ENCODE measurements around the gene VSTM4.

DNA sequence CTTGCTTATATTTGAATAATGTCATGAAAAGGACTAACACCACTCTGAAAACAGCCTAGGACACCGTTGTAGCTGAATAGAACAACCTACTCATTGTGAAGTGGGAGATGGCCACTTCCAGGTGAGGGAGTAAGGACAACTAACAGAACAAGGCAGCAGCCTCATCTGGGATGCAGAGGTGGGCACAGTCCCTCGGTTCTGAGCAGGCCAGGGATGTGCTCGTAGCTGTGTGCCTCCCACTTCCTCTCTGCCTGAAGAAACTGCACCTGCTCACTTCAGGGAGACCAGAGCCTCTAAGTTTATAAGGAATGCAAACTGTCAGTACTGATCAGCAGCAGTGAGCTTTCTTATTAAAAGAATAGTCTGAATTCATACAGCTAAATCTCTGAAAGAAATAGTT, 2.5 kb downstream of the VSTM4 start:
- TF ChIP-seq, protein P1, sequence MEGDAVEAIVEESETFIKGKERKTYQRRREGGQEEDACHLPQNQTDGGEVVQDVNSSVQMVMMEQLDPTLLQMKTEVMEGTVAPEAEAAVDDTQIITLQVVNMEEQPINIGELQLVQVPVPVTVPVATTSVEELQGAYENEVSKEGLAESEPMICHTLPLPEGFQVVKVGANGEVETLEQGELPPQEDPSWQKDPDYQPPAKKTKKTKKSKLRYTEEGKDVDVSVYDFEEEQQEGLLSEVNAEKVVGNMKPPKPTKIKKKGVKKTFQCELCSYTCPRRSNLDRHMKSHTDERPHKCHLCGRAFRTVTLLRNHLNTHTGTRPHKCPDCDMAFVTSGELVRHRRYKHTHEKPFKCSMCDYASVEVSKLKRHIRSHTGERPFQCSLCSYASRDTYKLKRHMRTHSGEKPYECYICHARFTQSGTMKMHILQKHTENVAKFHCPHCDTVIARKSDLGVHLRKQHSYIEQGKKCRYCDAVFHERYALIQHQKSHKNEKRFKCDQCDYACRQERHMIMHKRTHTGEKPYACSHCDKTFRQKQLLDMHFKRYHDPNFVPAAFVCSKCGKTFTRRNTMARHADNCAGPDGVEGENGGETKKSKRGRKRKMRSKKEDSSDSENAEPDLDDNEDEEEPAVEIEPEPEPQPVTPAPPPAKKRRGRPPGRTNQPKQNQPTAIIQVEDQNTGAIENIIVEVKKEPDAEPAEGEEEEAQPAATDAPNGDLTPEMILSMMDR (IDR thresholded peaks at IDR 0.05): no peak
- TF ChIP-seq POLR2A (IDR thresholded peaks at IDR 0.05): no peak
- TF ChIP-seq POLR2AphosphoS5 (IDR thresholded peaks at IDR 0.05): no peak
